ENCODE results near the gene CDH13. TPM values are rescaled to one million over a fixed set of nuclear protein-coding genes. Genes with fewer than 3 reads are reported as not detected.

Gene CDH13
- polyA plus RNA-seq, 2 of the 4 experiments (the other 2 are of a cell fraction): not detected

GRCh38 chr16:83455716-83456115 lies 828.9 kb downstream of the CDH13 start (continued):
- no peak for TF ChIP-seq PBX3 (IDR thresholded peaks at IDR 0.05)
- no peak for TF ChIP-seq EHMT2 (IDR thresholded peaks at IDR 0.05; ENCODE audit: low read depth)
- no peak for TF ChIP-seq MYC (IDR thresholded peaks at IDR 0.05; ENCODE audit: borderline replicate concordance, low read length)
- TF ChIP-seq CBX8 (IDR thresholded peaks at IDR 0.05): no peak

DNA sequence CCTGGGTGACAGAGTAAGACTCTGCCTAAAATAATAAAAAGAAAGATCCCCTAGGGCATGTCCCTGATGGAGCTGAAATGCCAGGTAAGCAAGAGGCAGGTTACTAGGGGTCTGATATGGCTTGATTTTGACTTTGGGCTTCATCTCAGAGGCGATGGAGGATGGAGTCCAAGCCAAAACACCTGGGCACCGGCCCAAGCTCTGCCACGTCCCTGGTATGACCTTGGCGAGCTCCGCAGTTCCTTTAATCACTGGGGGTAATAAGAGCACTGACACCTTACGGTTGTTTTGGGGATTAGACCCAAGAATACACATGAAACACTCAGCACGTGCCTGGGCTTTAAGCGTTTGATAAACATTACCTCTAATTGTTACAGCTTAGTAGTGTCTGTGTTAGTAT lies 830.2 kb downstream of the CDH13 start:
- CTCF ChIA-PET: interaction anchor here (1.7 kb wide), 1 partner anchor 10 kb away, joined by 5 read pairs; no protein-coding TSS in a partner anchor
- DNase-seq (ENCODE audit: low read depth in 1 of 2, low spot score in 1 of 2) (no peak), FAIRE-seq (no peak), ATAC-seq (no peak)
- Histone ChIP-seq H3K9me3 (no peaks in the 10 kb centered on the region), H3K4me3 (no peak overlapping the region), H3K4me1 (no peaks in the 10 kb centered on the region), H3K4me2 (no peak overlapping the region), H3K27ac (no peak overlapping the region)
- TF ChIP-seq RARB (CRISPR knock-in tag; IDR thresholded peaks at IDR 0.05) (no peak), ESRRA (IDR thresholded peaks at IDR 0.05; ENCODE audit: borderline replicate concordance, low read length) (no peak)
- TF ChIP-seq, protein P1, sequence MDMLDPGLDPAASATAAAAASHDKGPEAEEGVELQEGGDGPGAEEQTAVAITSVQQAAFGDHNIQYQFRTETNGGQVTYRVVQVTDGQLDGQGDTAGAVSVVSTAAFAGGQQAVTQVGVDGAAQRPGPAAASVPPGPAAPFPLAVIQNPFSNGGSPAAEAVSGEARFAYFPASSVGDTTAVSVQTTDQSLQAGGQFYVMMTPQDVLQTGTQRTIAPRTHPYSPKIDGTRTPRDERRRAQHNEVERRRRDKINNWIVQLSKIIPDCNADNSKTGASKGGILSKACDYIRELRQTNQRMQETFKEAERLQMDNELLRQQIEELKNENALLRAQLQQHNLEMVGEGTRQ (IDR thresholded peaks at IDR 0.05): no peak
- POLR2A ChIA-PET: no interaction called here
- WGBS (ENCODE audit: missing lambda C conversion rate): 2% methylated on average over 8 of the region's 8 CpGs

GRCh38 chr16:83458612-83459011 lies 831.8 kb downstream of the CDH13 start:
- no peak for ATAC-seq
- 6% methylated on average over 4 of the region's 4 CpGs for WGBS (ENCODE audit: missing lambda C conversion rate)
- ChIA-PET POLR2A (no interaction called here), CTCF (no interaction called here)
- TF ChIP-seq ATOH8 (CRISPR knock-in tag; IDR thresholded peaks at IDR 0.05; ENCODE audit: low read depth): no peak
- no peak for TF ChIP-seq HOXA7 (CRISPR knock-in tag; IDR thresholded peaks at IDR 0.05)
- no peak for TF ChIP-seq POLR2A (IDR thresholded peaks at IDR 0.05; ENCODE audit: low read length)
- no peak for TF ChIP-seq ZC3H11A (IDR thresholded peaks at IDR 0.05)
- no peak for TF ChIP-seq FOXS1 (CRISPR knock-in tag; IDR thresholded peaks at IDR 0.05)
- TF ChIP-seq PBX3 (IDR thresholded peaks at IDR 0.05): no peak
- TF ChIP-seq NPAS2 (CRISPR knock-in tag; IDR thresholded peaks at IDR 0.05; ENCODE audit: borderline replicate concordance): no peak
- no peak for TF ChIP-seq KDM1A (IDR thresholded peaks at IDR 0.05; ENCODE audit: low read depth)
- TF ChIP-seq HES2 (IDR thresholded peaks at IDR 0.05): no peak
- FAIRE-seq: no peak
- no peak for DNase-seq (ENCODE audit: low read depth in 1 of 2, low spot score in 1 of 2)
- Histone ChIP-seq H3K4me2 (no peak overlapping the region), H3K4me3 (no peak overlapping the region), H3K9me3 (no peaks in the 10 kb centered on the region), H3K27ac (no peak overlapping the region), H3K4me1 (no peaks in the 10 kb centered on the region)

- Histone ChIP-seq H3K4me1 (no peaks in the 10 kb centered on the region), H3K27ac (no peak overlapping the region), H3K4me2 (no peak overlapping the region), H3K4me3 (no peak overlapping the region), H3K9me3 (no peaks in the 10 kb centered on the region)
- FAIRE-seq: no peak
- no peak for DNase-seq (ENCODE audit: low read depth in 1 of 2, low spot score in 1 of 2)
- TF ChIP-seq KDM5A (IDR thresholded peaks at IDR 0.05) (no peak), POLR2A (IDR thresholded peaks at IDR 0.05; ENCODE audit: low read length) (no peak), ESRRA (IDR thresholded peaks at IDR 0.05; ENCODE audit: borderline replicate concordance, low read length) (no peak), CHD4 (IDR thresholded peaks at IDR 0.05; ENCODE audit: borderline replicate concordance) (no peak), NPAS2 (CRISPR knock-in tag; IDR thresholded peaks at IDR 0.05; ENCODE audit: borderline replicate concordance) (no peak), PBX3 (IDR thresholded peaks at IDR 0.05) (no peak), CBX8 (IDR thresholded peaks at IDR 0.05) (no peak), SREBF2 (IDR thresholded peaks at IDR 0.05) (no peak), CTCF (IDR thresholded peaks at IDR 0.05) (no peak), MYC (IDR thresholded peaks at IDR 0.05; ENCODE audit: borderline replicate concordance, low read length) (no peak), RARB (CRISPR knock-in tag; IDR thresholded peaks at IDR 0.05) (no peak), FOXS1 (CRISPR knock-in tag; IDR thresholded peaks at IDR 0.05) (no peak), RCOR1 (IDR thresholded peaks at IDR 0.05; ENCODE audit: low read depth, low read length) (no peak), NR3C1 (IDR thresholded peaks at IDR 0.05) (no peak), RNF2 (IDR thresholded peaks at IDR 0.05; ENCODE audit: borderline replicate concordance, low read depth) (no peak), GATA3 (IDR thresholded peaks at IDR 0.05; ENCODE audit: borderline replicate concordance) (no peak)
- CTCF ChIA-PET: interaction anchor here (4.9 kb wide), 1 partner anchor 18 kb away, joined by 15 read pairs; no protein-coding TSS in a partner anchor
- POLR2A ChIA-PET: no interaction called here
- no peak for ATAC-seq
- 6% methylated on average over 6 of the region's 6 CpGs for WGBS (ENCODE audit: missing lambda C conversion rate)
These were observed 838.2 kb downstream of the CDH13 start for GRCh38 chr16:83464991-83465390.
